Mesenchymal stem cell (in vitro differentiated cells and primary cell): ENCODE measurements around the gene CCDC191.

Source experiments
- DNase-seq: peaks from one replicate; pipeline ENCODE4 v3.0.0-alpha.2; 2013
- H2AFZ ChIP-seq: one replicate; pipeline ENCODE4 v1.6.1; 2013; ENCODE audit warnings: low read depth, mild to moderate bottlenecking, control low read depth, inconsistent platforms, low read length, moderate library complexity
- H2AK5ac ChIP-seq: 2 replicates; pipeline ENCODE4 v1.6.1; 2013; ENCODE audit warnings: low read length, moderate library complexity, mild to moderate bottlenecking, inconsistent platforms; ENCODE audit not compliant: severe bottlenecking
- H2BK120ac ChIP-seq: one replicate; pipeline ENCODE4 v1.6.1; 2013; ENCODE audit warnings: low read depth, mild to moderate bottlenecking, inconsistent platforms, low read length, moderate library complexity
- H2BK12ac ChIP-seq, 2 experiments: one replicate each; pipeline ENCODE4 v1.6.1; 2013; ENCODE audit warnings: inconsistent platforms in 2 of 2, low read length in 2 of 2, mild to moderate bottlenecking in 2 of 2, moderate library complexity in 2 of 2, control low read depth in 1 of 2
- H2BK15ac ChIP-seq: one replicate; pipeline ENCODE4 v1.6.1; 2013; ENCODE audit warnings: mild to moderate bottlenecking, low read depth, inconsistent platforms; ENCODE audit not compliant: poor library complexity, severe bottlenecking
- H2BK5ac ChIP-seq: 2 replicates; pipeline ENCODE4 v1.6.1; 2013; ENCODE audit warnings: low read depth, mild to moderate bottlenecking, low read length, control low read depth, inconsistent platforms; ENCODE audit not compliant: poor library complexity, severe bottlenecking
- H3K14ac ChIP-seq, 2 experiments: one replicate each; pipeline ENCODE4 v1.6.1; 2013; ENCODE audit warnings: inconsistent platforms in 2 of 2, low read length in 2 of 2, control low read depth in 1 of 2, mild to moderate bottlenecking in 1 of 2, moderate library complexity in 1 of 2
- H3K18ac ChIP-seq, 2 experiments: one replicate each; pipeline ENCODE4 v1.6.1; 2013; ENCODE audit warnings: inconsistent platforms in 2 of 2, low read length in 2 of 2, control low read depth in 1 of 2, low read depth in 1 of 2, mild to moderate bottlenecking in 1 of 2
- H3K23ac ChIP-seq, 2 experiments: one replicate each; pipeline ENCODE4 v1.6.1; 2013; ENCODE audit warnings: inconsistent platforms in 2 of 2, low read length in 2 of 2, mild to moderate bottlenecking in 2 of 2, moderate library complexity in 2 of 2, control low read depth in 1 of 2
- H3K27ac ChIP-seq: 2 replicates; pipeline ENCODE4 v1.5.1; 2013; ENCODE audit warnings: mild to moderate bottlenecking, moderate library complexity, low read length, control low read depth, inconsistent platforms; ENCODE audit not compliant: poor library complexity, severe bottlenecking
- H3K27me3 ChIP-seq, 2 experiments: 2 replicates each; pipeline versions ENCODE4 v1.6.1 to v1.7.0; 2013; ENCODE audit warnings: low read length in 2 of 2, mild to moderate bottlenecking in 2 of 2, moderate library complexity in 2 of 2, control low read depth in 1 of 2, inconsistent platforms in 1 of 2; ENCODE audit not compliant: control insufficient read depth in 1 of 2, insufficient read depth in 1 of 2
- H3K36me3 ChIP-seq, 2 experiments: 2 replicates each; pipeline versions ENCODE4 v1.6.1 to v1.7.0; 2013; ENCODE audit warnings: low read length in 2 of 2, control low read depth in 1 of 2, inconsistent platforms in 1 of 2, low read depth in 1 of 2, mild to moderate bottlenecking in 1 of 2; ENCODE audit not compliant: insufficient read depth in 2 of 2, control insufficient read depth in 1 of 2
- H3K4ac ChIP-seq, 2 experiments: one replicate each; pipeline ENCODE4 v1.6.1; 2013; ENCODE audit warnings: inconsistent platforms in 2 of 2, low read length in 2 of 2, mild to moderate bottlenecking in 2 of 2, moderate library complexity in 2 of 2, control low read depth in 1 of 2, low read depth in 1 of 2
- H3K4me1 ChIP-seq: 2 replicates; pipeline ENCODE4 v1.6.1; 2013; ENCODE audit warnings: low read depth, low read length, control low read depth; ENCODE audit not compliant: control insufficient read depth, insufficient read depth
- H3K4me2 ChIP-seq: 2 replicates; pipeline ENCODE4 v1.6.1; 2013; ENCODE audit warnings: low read length, mild to moderate bottlenecking, inconsistent platforms; ENCODE audit not compliant: poor library complexity, severe bottlenecking
- H3K4me3 ChIP-seq, 2 experiments: 2 replicates each; pipeline versions ENCODE4 v1.5.1 to v1.7.0; 2013; ENCODE audit warnings: low read length in 2 of 2, mild to moderate bottlenecking in 2 of 2, control low read depth in 1 of 2, low read depth in 1 of 2; ENCODE audit not compliant: insufficient read depth in 1 of 2
- H3K79me1 ChIP-seq: replicated peaks from 2 replicates; pipeline ENCODE4 v1.6.1; 2013; ENCODE audit warnings: mild to moderate bottlenecking, control low read depth, low read length, inconsistent platforms; ENCODE audit not compliant: poor library complexity, severe bottlenecking
- H3K9ac ChIP-seq: 2 replicates; pipeline ENCODE4 v1.7.0; 2013; ENCODE audit warnings: mild to moderate bottlenecking, low read length, moderate library complexity
- H3K9me3 ChIP-seq: 2 replicates; pipeline ENCODE4 v1.7.0; 2013; ENCODE audit warnings: mild to moderate bottlenecking, low read length; ENCODE audit not compliant: control insufficient read depth
- H4K8ac ChIP-seq: one replicate; pipeline ENCODE4 v1.6.1; 2013; ENCODE audit warnings: inconsistent platforms, mild to moderate bottlenecking, low read length, moderate library complexity
- H4K91ac ChIP-seq: one replicate; pipeline ENCODE4 v1.6.1; 2013; ENCODE audit warnings: mild to moderate bottlenecking, low read length, inconsistent platforms
- WGBS: methylation state at CpG from one replicate; pipeline ENCODE4 v1.1.7; 2013; ENCODE audit warnings: mixed read lengths; 5-methylcytosine and 5-hydroxymethylcytosine counted together

Gene CCDC191

DNA sequence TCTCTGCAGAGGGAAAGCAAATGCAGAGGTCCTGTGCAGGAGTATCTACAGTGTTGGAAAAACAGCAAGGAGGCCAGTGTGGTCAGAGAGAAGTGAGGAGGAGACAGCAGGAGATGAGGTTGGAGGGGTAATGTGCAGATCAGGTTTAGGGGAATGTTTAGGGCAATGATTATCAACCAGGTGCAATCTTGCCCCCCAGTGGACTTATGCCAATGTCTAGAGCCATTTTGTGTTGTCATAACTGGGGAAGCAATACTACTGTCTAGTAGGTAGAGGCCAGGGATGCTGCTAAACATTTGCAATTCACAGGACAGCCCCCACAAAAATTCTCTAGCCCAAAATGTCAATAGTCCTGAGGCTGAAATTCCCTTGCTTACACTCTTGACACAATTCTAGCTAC lies 13.1 kb downstream of the CCDC191 start:
- no peak overlapping the region for H4K91ac ChIP-seq
- DNase-seq: no peak
- no peak overlapping the region for H3K18ac ChIP-seq
- H2BK12ac ChIP-seq: no peak overlapping the region
- no peaks in the 10 kb centered on the region for H3K9me3 ChIP-seq
- H3K23ac ChIP-seq: no peak overlapping the region
- no peak overlapping the region for H2BK5ac ChIP-seq
- no peak overlapping the region for H3K27ac ChIP-seq
- H3K4me3 ChIP-seq: no peak overlapping the region
- H3K27me3 ChIP-seq: no peaks in the 10 kb centered on the region
- H2AFZ ChIP-seq: no peak overlapping the region
- H3K4me1 ChIP-seq: no peaks in the 10 kb centered on the region
- no peak overlapping the region for H3K4ac ChIP-seq
- H3K9ac ChIP-seq: no peak overlapping the region
- H3K14ac ChIP-seq: no peak overlapping the region
- no peaks in the 10 kb centered on the region for H3K79me1 ChIP-seq
- no peak overlapping the region for H2BK120ac ChIP-seq
- H3K36me3 ChIP-seq: peaks cover 0 to 16% of the 10 kb centered on the region in 2 experiments
- H2AK5ac ChIP-seq: no peak overlapping the region
- H4K8ac ChIP-seq: no peak overlapping the region
- H3K4me2 ChIP-seq: no peak overlapping the region
- no peak overlapping the region for H2BK15ac ChIP-seq

- H3K4me1 ChIP-seq: no peaks in the 10 kb centered on the region
- no peak overlapping the region for H2BK15ac ChIP-seq
- peak overlapping the region; percentile 28 for H3K9ac ChIP-seq
- no peak for DNase-seq
- 96% methylated on average over 2 of the region's 3 CpGs for WGBS
- H4K8ac ChIP-seq: no peak overlapping the region
- H3K79me1 ChIP-seq: no peaks in the 10 kb centered on the region
- H3K27me3 ChIP-seq: no peaks in the 10 kb centered on the region
- H3K9me3 ChIP-seq: no peaks in the 10 kb centered on the region
- no peak overlapping the region for H3K4me2 ChIP-seq
- H3K23ac ChIP-seq: no peak overlapping the region
- H2AK5ac ChIP-seq: no peak overlapping the region
- H3K36me3 ChIP-seq: peaks cover 0 to 36% of the 10 kb centered on the region in 2 experiments
- no peak overlapping the region for H2BK5ac ChIP-seq
- H3K4me3 ChIP-seq: no peak overlapping the region
- H3K18ac ChIP-seq: no peak overlapping the region
- no peak overlapping the region for H3K4ac ChIP-seq
- H3K27ac ChIP-seq: no peak overlapping the region
- no peak overlapping the region for H2AFZ ChIP-seq
- H4K91ac ChIP-seq: no peak overlapping the region
- no peak overlapping the region for H3K14ac ChIP-seq
- H2BK120ac ChIP-seq: no peak overlapping the region
- H2BK12ac ChIP-seq: no peak overlapping the region
Observed at GRCh38 chr3:114035896-114036295, 20.4 kb downstream of the CCDC191 start.

- H4K91ac ChIP-seq: no peak overlapping the region
- no peak overlapping the region for H3K18ac ChIP-seq
- H3K27me3 ChIP-seq: no peaks in the 10 kb centered on the region
- WGBS: 74% methylated on average over 3 of the region's 5 CpGs
- no peak overlapping the region for H3K4ac ChIP-seq
- H2AFZ ChIP-seq: no peak overlapping the region
- H3K23ac ChIP-seq: no peak overlapping the region
- no peaks in the 10 kb centered on the region for H3K4me1 ChIP-seq
- H3K36me3 ChIP-seq: peaks cover 0 to 32% of the 10 kb centered on the region in 2 experiments
- H3K27ac ChIP-seq: no peak overlapping the region
- no peaks in the 10 kb centered on the region for H3K79me1 ChIP-seq
- H3K4me2 ChIP-seq: no peak overlapping the region
- no peak for DNase-seq
- no peak overlapping the region for H3K14ac ChIP-seq
- no peak overlapping the region for H2BK120ac ChIP-seq
- H3K9me3 ChIP-seq: no peaks in the 10 kb centered on the region
- H2BK5ac ChIP-seq: no peak overlapping the region
- H3K9ac ChIP-seq: peak overlapping the region; percentile 31
- no peak overlapping the region for H4K8ac ChIP-seq
- no peak overlapping the region for H3K4me3 ChIP-seq
- no peak overlapping the region for H2AK5ac ChIP-seq
- no peak overlapping the region for H2BK15ac ChIP-seq
- H2BK12ac ChIP-seq: no peak overlapping the region
Observed at GRCh38 chr3:114034787-114035545, 21.4 kb downstream of the CCDC191 start.

DNA sequence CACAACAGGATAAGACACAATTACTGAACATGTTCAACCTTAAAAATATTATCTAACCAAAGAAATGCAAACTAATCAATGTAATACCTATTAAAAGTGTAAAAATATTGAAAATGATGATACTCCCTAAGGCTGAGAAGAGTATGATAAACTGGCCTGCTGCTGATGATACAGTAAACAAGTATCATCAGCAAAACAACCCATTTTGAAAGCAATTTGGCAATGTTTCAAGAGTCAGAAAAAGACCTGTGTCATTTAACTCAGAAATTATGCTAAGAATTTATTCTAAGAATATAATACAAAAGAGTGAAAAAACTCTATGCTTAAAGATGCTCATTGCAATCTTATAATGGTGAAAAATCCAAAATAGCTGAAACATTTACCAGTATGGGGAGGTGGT lies 22.1 kb downstream of the CCDC191 start:
- Histone ChIP-seq H2AFZ (no peak overlapping the region), H3K23ac (no peak overlapping the region), H3K14ac (no peak overlapping the region), H3K4me3 (no peak overlapping the region), H3K18ac (no peak overlapping the region), H3K4me2 (no peak overlapping the region), H4K91ac (no peak overlapping the region), H3K4ac (no peak overlapping the region), H3K4me1 (no peaks in the 10 kb centered on the region), H2AK5ac (no peak overlapping the region), H2BK120ac (no peak overlapping the region), H2BK12ac (no peak overlapping the region), H3K27ac (no peak overlapping the region), H3K79me1 (no peaks in the 10 kb centered on the region), H4K8ac (no peak overlapping the region), H2BK5ac (no peak overlapping the region), H2BK15ac (no peak overlapping the region), H3K27me3 (no peaks in the 10 kb centered on the region), H3K36me3 (peaks cover 0 to 30% of the 10 kb centered on the region in 2 experiments), H3K9ac (no peak overlapping the region), H3K9me3 (no peaks in the 10 kb centered on the region)
- no peak for DNase-seq
